ENCODE measurements around the gene PRRT2.

PRRT2 gene

DNA sequence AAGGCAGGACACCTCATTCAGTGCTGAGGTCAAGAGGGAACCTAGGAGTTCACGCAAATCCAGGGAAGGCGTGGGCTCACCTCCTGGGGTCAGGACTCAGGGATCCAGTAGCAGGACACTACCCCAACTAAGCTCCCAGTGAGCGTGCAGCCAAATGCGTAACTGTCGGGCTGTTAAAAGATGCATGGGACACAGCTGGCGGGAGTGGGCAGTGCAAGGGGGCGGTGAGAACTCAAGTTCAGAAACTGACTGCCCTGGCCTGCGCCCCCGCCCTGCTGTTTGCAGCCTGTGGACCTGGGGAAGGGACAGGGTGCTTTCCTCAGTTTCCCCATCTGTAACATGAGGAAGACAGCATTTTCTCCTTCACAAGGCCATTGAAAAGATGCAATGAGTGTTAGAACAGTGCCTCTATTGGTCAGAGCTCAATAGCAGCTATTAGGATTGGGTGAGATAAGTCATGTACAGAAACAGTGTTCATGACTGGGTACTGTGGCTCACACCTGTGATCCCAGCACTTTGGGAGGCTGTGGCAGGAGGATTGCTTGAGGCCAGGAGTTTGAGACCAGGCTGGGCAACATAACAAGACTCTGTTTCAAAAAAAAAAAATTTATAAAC, 30.8 kb downstream of the PRRT2 start:
- TF ChIP-seq POU2F2 (IDR thresholded peaks at IDR 0.05; ENCODE audit: low read depth, low read length) (no peak), TAF1 (IDR thresholded peaks at IDR 0.05; ENCODE audit: low read depth, low read length) (no peak), SPI1 (IDR thresholded peaks at IDR 0.05; ENCODE audit: low read depth, low read length) (no peak), PAX5 (IDR thresholded peaks at IDR 0.05; ENCODE audit: insufficient read depth, low read length, severe bottlenecking) (no peak), POLR2AphosphoS5 (IDR thresholded peaks at IDR 0.05; ENCODE audit: low read depth, low read length) (no peak)
- peak; percentile 9 for FAIRE-seq
- no peak for DNase-seq (ENCODE audit: insufficient read length, low spot score)

GRCh38 chr16:29843931-29844330, 31.9 kb downstream of the PRRT2 start:
- TF ChIP-seq POLR2A (IDR thresholded peaks at IDR 0.05; ENCODE audit: low read depth, low read length) (no peak), POLR2AphosphoS5 (IDR thresholded peaks at IDR 0.05; ENCODE audit: low read depth, low read length) (no peak), POU2F2 (IDR thresholded peaks at IDR 0.05; ENCODE audit: low read depth, low read length) (no peak), SPI1 (IDR thresholded peaks at IDR 0.05; ENCODE audit: low read depth, low read length) (no peak), TAF1 (IDR thresholded peaks at IDR 0.05; ENCODE audit: low read depth, low read length) (no peak), PAX5 (IDR thresholded peaks at IDR 0.05; ENCODE audit: insufficient read depth, low read length, severe bottlenecking) (no peak)
- DNase-seq (ENCODE audit: insufficient read length, low spot score) (no peak), FAIRE-seq (no peak)

DNA sequence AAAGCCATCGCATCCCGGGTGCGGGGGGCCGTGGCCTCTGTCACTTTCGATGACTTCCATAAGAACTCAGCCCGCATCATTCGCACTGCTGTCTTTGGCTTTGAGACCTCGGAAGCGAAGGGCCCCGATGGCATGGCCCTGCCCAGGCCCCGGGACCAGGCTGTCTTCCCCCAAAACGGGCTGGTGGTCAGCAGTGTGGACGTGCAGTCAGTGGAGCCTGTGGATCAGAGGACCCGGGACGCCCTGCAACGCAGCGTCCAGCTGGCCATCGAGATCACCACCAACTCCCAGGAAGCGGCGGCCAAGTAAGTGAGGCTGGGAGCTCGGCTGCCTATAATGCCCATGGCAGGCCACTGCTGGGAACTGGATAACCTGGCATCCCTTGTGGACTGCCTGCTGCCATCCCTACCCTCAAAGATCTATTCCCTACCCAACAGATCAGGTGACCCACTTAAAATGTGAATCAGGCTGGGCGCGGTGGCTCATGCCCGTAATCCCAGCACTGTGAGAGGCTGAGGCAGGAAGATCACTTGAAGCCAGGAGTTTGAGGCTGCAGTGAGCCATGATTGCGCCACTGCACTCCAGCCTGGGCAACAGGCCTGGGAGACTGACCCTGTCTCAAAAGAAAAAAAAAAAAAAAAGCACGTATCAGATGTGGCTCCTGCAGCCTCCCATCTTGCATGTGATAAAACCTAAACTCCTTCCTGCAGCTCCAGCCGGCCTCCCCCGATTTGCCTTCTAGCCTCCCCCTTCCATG, 32.8 kb downstream of the PRRT2 start:
- DNase-seq (ENCODE audit: insufficient read length, low spot score) (no peak), FAIRE-seq (no peak)
- TF ChIP-seq POU2F2 (IDR thresholded peaks at IDR 0.05; ENCODE audit: low read depth, low read length) (no peak), POLR2AphosphoS5 (IDR thresholded peaks at IDR 0.05; ENCODE audit: low read depth, low read length) (no peak), POLR2A (IDR thresholded peaks at IDR 0.05; ENCODE audit: low read depth, low read length) (no peak), PAX5 (IDR thresholded peaks at IDR 0.05; ENCODE audit: insufficient read depth, low read length, severe bottlenecking) (no peak), SPI1 (IDR thresholded peaks at IDR 0.05; ENCODE audit: low read depth, low read length) (no peak)

DNA sequence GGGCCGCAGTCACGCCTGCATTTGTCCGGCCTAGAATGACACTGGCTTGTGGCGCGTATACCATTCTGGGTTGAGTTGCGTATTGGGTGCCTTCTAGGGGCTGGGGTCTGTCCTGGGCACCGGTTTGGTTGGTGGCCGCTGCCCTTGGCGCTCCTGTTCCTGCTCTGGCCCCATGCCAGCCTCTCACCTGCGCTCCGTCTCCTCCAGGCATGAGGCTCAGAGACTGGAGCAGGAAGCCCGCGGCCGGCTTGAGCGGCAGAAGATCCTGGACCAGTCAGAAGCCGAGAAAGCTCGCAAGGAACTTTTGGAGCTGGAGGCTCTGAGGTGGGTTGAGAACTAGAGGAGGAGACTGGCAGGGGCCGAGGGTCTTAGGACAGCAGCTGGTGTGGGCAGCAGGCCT, 33.7 kb downstream of the PRRT2 start:
- FAIRE-seq, result no peak
- no peak for DNase-seq (ENCODE audit: insufficient read length, low spot score)
- TF ChIP-seq POLR2A (IDR thresholded peaks at IDR 0.05; ENCODE audit: low read depth, low read length) (no peak), SPI1 (IDR thresholded peaks at IDR 0.05; ENCODE audit: low read depth, low read length) (no peak), PAX5 (IDR thresholded peaks at IDR 0.05; ENCODE audit: insufficient read depth, low read length, severe bottlenecking) (no peak), TAF1 (IDR thresholded peaks at IDR 0.05; ENCODE audit: low read depth, low read length) (no peak)

DNA sequence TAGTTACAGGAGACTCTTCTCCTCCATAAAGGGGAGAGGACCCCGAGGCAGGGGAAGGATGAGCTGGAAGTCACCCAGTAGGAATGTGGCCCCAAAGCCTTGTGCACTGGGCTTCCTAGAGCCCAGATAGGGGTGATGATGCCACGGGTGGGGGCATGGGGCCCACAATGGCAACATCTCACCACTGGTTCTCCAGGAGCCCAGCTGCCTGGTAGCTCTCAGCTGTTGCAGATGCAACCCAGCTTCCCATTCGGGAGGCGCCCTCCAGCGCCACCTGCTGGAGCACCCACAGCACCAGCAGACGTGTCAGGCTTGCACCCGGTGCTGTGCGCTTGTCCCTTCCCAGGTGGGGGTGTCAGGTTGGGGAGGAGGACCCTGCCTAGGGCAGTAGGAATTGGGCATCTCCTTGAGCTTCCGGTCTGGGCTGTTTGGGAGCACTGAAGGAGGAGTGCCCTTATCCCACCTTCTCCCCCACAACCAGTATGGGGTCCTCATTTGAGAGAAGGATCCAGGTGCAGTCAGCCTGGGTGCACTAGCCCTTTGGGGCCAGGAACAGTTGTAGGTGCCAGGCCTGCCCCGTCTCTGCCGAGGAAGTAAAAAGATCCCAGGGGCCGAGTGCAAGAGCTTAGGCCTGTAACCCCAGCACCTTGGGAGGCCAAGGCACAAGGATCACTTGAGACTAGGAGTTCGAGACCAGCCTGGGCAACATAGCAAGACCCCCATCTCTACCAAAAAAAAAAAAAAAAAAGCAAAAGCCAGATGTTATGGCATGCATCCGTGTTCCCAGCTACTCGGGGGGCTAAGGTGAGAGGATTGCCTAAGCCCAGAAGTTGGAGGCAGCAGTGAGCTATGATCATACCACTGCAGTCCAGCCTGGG, 36.7 kb downstream of the PRRT2 start:
- TF ChIP-seq POU2F2 (IDR thresholded peaks at IDR 0.05; ENCODE audit: low read depth, low read length) (no peak), PAX5 (IDR thresholded peaks at IDR 0.05; ENCODE audit: insufficient read depth, low read length, severe bottlenecking) (no peak)
- FAIRE-seq (peak; percentile 92), DNase-seq (ENCODE audit: insufficient read length, low spot score) (peak; percentile 77)

GRCh38 chr16:29849505-29849904, 37.5 kb downstream of the PRRT2 start:
- FAIRE-seq (no peak), DNase-seq (ENCODE audit: insufficient read length, low spot score) (no peak)

DNA sequence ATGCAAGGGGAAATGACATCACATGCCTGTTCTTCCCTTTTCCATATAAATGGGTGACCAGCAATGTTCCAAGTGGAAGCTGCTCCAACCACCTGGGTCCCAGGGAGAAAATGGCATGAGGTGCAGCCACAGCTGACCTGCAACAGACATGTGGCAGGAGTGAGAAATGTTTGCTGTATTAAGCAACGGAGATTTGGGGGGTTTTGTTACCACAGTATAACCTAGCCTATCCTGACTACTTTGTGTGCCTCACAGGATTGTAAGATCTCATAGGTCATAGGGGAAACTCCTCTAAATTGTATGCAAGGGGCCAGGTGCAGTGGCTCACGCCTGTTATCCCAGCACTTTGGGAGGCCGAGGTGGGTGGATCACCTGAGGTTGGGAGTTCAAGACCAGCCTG, 39.0 kb downstream of the PRRT2 start:
- DNase-seq (ENCODE audit: insufficient read length, low spot score) (no peak), FAIRE-seq (no peak)
- TF ChIP-seq PAX5 (IDR thresholded peaks at IDR 0.05; ENCODE audit: insufficient read depth, low read length, severe bottlenecking), result no peak
- no peak for TF ChIP-seq SPI1 (IDR thresholded peaks at IDR 0.05; ENCODE audit: low read depth, low read length)
- no peak for TF ChIP-seq TAF1 (IDR thresholded peaks at IDR 0.05; ENCODE audit: low read depth, low read length)
- TF ChIP-seq POLR2AphosphoS5 (IDR thresholded peaks at IDR 0.05; ENCODE audit: low read depth, low read length), result no peak
- no peak for TF ChIP-seq POLR2A (IDR thresholded peaks at IDR 0.05; ENCODE audit: low read depth, low read length)
- TF ChIP-seq POU2F2 (IDR thresholded peaks at IDR 0.05; ENCODE audit: low read depth, low read length), result no peak

More at GRCh38 chr16:29849505-29849904, 37.5 kb downstream of the PRRT2 start:
- TF ChIP-seq PAX5 (IDR thresholded peaks at IDR 0.05; ENCODE audit: insufficient read depth, low read length, severe bottlenecking) (no peak), TAF1 (IDR thresholded peaks at IDR 0.05; ENCODE audit: low read depth, low read length) (no peak), POLR2A (IDR thresholded peaks at IDR 0.05; ENCODE audit: low read depth, low read length) (no peak), POLR2AphosphoS5 (IDR thresholded peaks at IDR 0.05; ENCODE audit: low read depth, low read length) (no peak), POU2F2 (IDR thresholded peaks at IDR 0.05; ENCODE audit: low read depth, low read length) (no peak), SPI1 (IDR thresholded peaks at IDR 0.05; ENCODE audit: low read depth, low read length) (no peak)

DNA sequence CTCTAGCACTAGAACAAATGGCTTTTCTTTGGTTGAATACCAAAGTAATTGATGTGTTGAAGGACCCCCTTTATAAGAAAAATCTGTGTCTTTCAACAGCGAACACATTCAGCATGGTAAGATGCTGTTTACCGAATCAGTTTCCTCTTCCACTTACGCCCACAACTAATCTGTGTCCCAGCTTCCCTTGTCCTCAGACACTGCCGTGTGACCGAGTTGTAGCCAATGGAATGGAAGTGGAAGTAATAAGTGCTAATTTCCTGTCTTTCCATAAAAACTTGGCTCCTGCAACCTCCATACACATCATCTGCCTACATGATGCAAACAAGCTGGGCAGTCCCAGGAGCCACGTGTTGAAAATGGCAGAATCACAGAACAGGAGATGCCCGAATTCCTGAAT, 40.7 kb downstream of the PRRT2 start:
- DNase-seq (ENCODE audit: insufficient read length, low spot score) (no peak), FAIRE-seq (no peak)
- no peak for TF ChIP-seq PAX5 (IDR thresholded peaks at IDR 0.05; ENCODE audit: insufficient read depth, low read length, severe bottlenecking)
- no peak for TF ChIP-seq TAF1 (IDR thresholded peaks at IDR 0.05; ENCODE audit: low read depth, low read length)
- TF ChIP-seq SPI1 (IDR thresholded peaks at IDR 0.05; ENCODE audit: low read depth, low read length), result no peak
- no peak for TF ChIP-seq POLR2A (IDR thresholded peaks at IDR 0.05; ENCODE audit: low read depth, low read length)
- TF ChIP-seq POU2F2 (IDR thresholded peaks at IDR 0.05; ENCODE audit: low read depth, low read length), result no peak
- TF ChIP-seq POLR2AphosphoS5 (IDR thresholded peaks at IDR 0.05; ENCODE audit: low read depth, low read length), result no peak

- DNase-seq (ENCODE audit: insufficient read length, low spot score) (no peak), FAIRE-seq (no peak)
- TF ChIP-seq POLR2AphosphoS5 (IDR thresholded peaks at IDR 0.05; ENCODE audit: low read depth, low read length), result no peak
- TF ChIP-seq TAF1 (IDR thresholded peaks at IDR 0.05; ENCODE audit: low read depth, low read length), result no peak
- TF ChIP-seq PAX5 (IDR thresholded peaks at IDR 0.05; ENCODE audit: insufficient read depth, low read length, severe bottlenecking), result no peak
- no peak for TF ChIP-seq POLR2A (IDR thresholded peaks at IDR 0.05; ENCODE audit: low read depth, low read length)
- TF ChIP-seq SPI1 (IDR thresholded peaks at IDR 0.05; ENCODE audit: low read depth, low read length), result no peak
- no peak for TF ChIP-seq POU2F2 (IDR thresholded peaks at IDR 0.05; ENCODE audit: low read depth, low read length)
Measured at GRCh38 chr16:29854520-29855100, 42.6 kb downstream of the PRRT2 start.
